Nephron (organoid): Measurements from ENCODE around the gene ITGAE.

Experiments used
- H3K27ac Mint-ChIP-seq, 3 experiments: 2 replicates each; pipeline ENCODE4 v1.8.0; 2020; ENCODE audit warnings: mixed read lengths in 3 of 3, mild to moderate bottlenecking in 2 of 3, moderate library complexity in 1 of 3
- H3K27me3 Mint-ChIP-seq: 2 replicates; pipeline ENCODE4 v1.8.0; 2021; ENCODE audit warnings: low read depth, mild to moderate bottlenecking, moderate library complexity, mixed read lengths
- H3K36me3 Mint-ChIP-seq: 2 replicates; pipeline ENCODE4 v1.8.0; 2020; ENCODE audit warnings: low read depth, mixed read lengths
- H3K4me1 Mint-ChIP-seq: 2 replicates; pipeline ENCODE4 v1.8.0; 2020; ENCODE audit warnings: mixed read lengths
- H3K4me3 Mint-ChIP-seq, 3 experiments: 2 replicates each; pipeline ENCODE4 v1.8.0; 2020; ENCODE audit warnings: mild to moderate bottlenecking in 3 of 3, mixed read lengths in 3 of 3, moderate library complexity in 2 of 3
- H3K9me3 Mint-ChIP-seq: 2 replicates; pipeline ENCODE4 v1.8.0; 2020; ENCODE audit warnings: mixed read lengths
- CTCF ChIP-seq, 3 experiments: fragments of 200-600 bp; sonication (generic); IDR thresholded peaks; one replicate each; pipeline ENCODE4 v1.5.0; 2021; ENCODE audit warnings: antibody characterized with exemption in 3 of 3; ENCODE audit not compliant: unreplicated experiment in 3 of 3

The ITGAE gene

GRCh38 chr17:3750926-3751325 is 50.1 kb downstream of the ITGAE start:
- Mint-ChIP-seq H3K27me3 (peaks cover 10% of the 10 kb centered on the region), H3K9me3 (no peaks in the 10 kb centered on the region), H3K4me1 (no peaks in the 10 kb centered on the region), H3K27ac (no peak overlapping the region), H3K36me3 (no peaks in the 10 kb centered on the region), H3K4me3 (no peak overlapping the region)
- no peak for TF ChIP-seq CTCF (IDR thresholded peaks at IDR 0.05; ENCODE audit: unreplicated experiment in 3 of 3)

DNA sequence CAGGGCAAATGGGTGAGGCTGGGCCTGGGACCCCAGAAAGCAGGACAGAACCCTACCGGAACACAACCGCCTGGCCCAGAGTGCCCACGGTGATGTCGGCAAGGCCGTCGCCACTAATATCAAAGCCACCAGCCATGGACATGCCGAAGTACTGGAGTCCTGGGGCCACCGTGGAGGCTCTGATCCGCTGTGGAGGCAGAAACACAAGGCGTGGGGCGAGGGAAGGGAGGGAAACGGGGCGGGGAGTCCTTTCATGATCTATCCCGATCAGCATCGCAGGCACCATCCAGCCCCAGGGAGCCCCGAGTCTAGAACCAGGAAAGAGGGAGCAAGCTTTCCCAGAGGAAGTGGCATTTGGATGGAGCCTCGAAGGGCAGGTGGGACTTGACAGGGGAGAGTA is 50.7 kb downstream of the ITGAE start:
- Mint-ChIP-seq H3K27ac (no peak overlapping the region), H3K9me3 (no peaks in the 10 kb centered on the region), H3K4me1 (no peaks in the 10 kb centered on the region), H3K27me3 (peaks cover 14% of the 10 kb centered on the region), H3K4me3 (no peak overlapping the region), H3K36me3 (no peaks in the 10 kb centered on the region)
- TF ChIP-seq CTCF (IDR thresholded peaks at IDR 0.05; ENCODE audit: unreplicated experiment in 3 of 3) = no peak

GRCh38 chr17:3748576-3748975 is 52.4 kb downstream of the ITGAE start:
- H3K36me3 Mint-ChIP-seq = no peaks in the 10 kb centered on the region
- no peaks in the 10 kb centered on the region for H3K9me3 Mint-ChIP-seq
- H3K27ac Mint-ChIP-seq = no peak overlapping the region
- no peak for TF ChIP-seq CTCF (IDR thresholded peaks at IDR 0.05; ENCODE audit: unreplicated experiment in 3 of 3)
- peaks cover 14% of the 10 kb centered on the region for H3K27me3 Mint-ChIP-seq
- H3K4me1 Mint-ChIP-seq = no peaks in the 10 kb centered on the region
- H3K4me3 Mint-ChIP-seq = no peak overlapping the region

- TF ChIP-seq CTCF (IDR thresholded peaks at IDR 0.05; ENCODE audit: unreplicated experiment in 3 of 3) = no peak
- H3K9me3 Mint-ChIP-seq = no peaks in the 10 kb centered on the region
- peaks cover 17% of the 10 kb centered on the region for H3K27me3 Mint-ChIP-seq
- H3K4me1 Mint-ChIP-seq = no peaks in the 10 kb centered on the region
- no peak overlapping the region for H3K4me3 Mint-ChIP-seq
- no peaks in the 10 kb centered on the region for H3K36me3 Mint-ChIP-seq
- no peak overlapping the region for H3K27ac Mint-ChIP-seq
These were observed 53.2 kb downstream of the ITGAE start for GRCh38 chr17:3747805-3748204.

DNA sequence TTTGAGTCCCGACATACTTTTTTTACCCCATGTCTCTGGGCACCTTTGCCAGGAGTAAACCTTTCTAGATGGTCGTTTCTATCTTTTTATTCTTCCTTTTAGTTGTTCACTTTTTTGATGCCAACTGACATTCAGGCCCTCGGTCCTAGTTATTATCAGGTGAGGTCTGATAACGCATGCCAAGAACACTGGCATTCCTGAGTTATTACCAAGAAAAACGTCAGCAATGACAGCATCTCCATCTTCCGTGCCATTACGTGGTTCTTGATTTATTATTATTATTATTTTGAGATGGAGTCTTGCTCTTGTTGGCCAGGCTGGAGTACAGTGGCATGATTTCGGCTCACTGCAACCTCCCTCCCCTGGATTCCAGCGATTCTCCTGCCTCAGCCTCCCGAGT is 55.9 kb downstream of the ITGAE start:
- Mint-ChIP-seq H3K4me1 (no peaks in the 10 kb centered on the region), H3K9me3 (no peaks in the 10 kb centered on the region), H3K36me3 (no peaks in the 10 kb centered on the region), H3K27ac (no peak overlapping the region), H3K27me3 (peaks cover 11% of the 10 kb centered on the region), H3K4me3 (no peak overlapping the region)
- TF ChIP-seq CTCF (IDR thresholded peaks at IDR 0.05; ENCODE audit: unreplicated experiment in 3 of 3) = no peak

DNA sequence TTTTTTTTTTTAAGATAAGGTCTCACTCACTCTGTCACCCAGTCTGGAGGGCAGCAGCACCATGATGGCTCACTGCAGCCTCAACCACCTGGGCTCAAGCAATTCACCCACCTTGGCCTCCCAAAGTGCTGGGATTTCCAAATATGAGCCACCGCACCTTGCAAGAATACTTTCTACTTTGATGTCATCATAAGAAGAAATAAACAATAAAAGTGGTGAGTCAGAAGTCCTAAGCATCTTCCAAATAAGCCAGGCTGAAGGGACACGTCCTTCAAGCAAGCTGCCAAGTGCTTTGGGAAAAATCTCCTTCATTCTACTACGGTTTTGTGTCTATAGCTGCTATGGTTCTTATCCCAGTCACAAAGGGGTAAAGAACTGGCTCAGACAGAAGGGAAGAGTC is 57.0 kb downstream of the ITGAE start:
- no peak overlapping the region for H3K4me3 Mint-ChIP-seq
- no peaks in the 10 kb centered on the region for H3K9me3 Mint-ChIP-seq
- no peak overlapping the region for H3K27ac Mint-ChIP-seq
- H3K4me1 Mint-ChIP-seq = peaks cover 4% of the 10 kb centered on the region
- TF ChIP-seq CTCF (IDR thresholded peaks at IDR 0.05; ENCODE audit: unreplicated experiment in 3 of 3) = no peak
- peaks cover 11% of the 10 kb centered on the region for H3K27me3 Mint-ChIP-seq
- H3K36me3 Mint-ChIP-seq = no peaks in the 10 kb centered on the region
